HepG2 (cell line): ENCODE measurements around the gene MAN1A1. TPM values are rescaled to one million over a fixed set of nuclear protein-coding genes. Genes with fewer than 3 reads are reported as not detected.
A peak's percentile ranks its signal among the peaks of the same experiment; 100 is the strongest.

Experiments used
- ARID2 ChIP-seq: sonication (generic); formaldehyde crosslinking; IDR thresholded peaks from 2 replicates; pipeline ENCODE4 v1.8.1; 2022; ENCODE audit warnings: mild to moderate bottlenecking, missing genetic modification reagents, borderline replicate concordance
- ATF1 ChIP-seq: IDR thresholded peaks from 2 replicates; pipeline ENCODE4 v1.6.1; 2016; ENCODE audit warnings: mild to moderate bottlenecking, control low read depth
- CBFB ChIP-seq: sonication (generic); formaldehyde crosslinking; IDR thresholded peaks from 2 replicates; pipeline ENCODE4 v1.4.0; 2020; ENCODE audit warnings: missing genetic modification reagents
- FIP1L1 ChIP-seq: fragments of 200-400 bp; formaldehyde crosslinking; IDR thresholded peaks from 2 replicates; pipeline ENCODE4 v1.6.1; 2018; ENCODE audit warnings: low read depth, mild to moderate bottlenecking, low read length, moderate library complexity, borderline replicate concordance; ENCODE audit not compliant: insufficient read depth
- FOXK2 ChIP-seq: fragments of 450-650 bp; IDR thresholded peaks from 2 replicates; pipeline ENCODE4 v1.6.1; 2016
- GABPA ChIP-seq, 2 experiments: IDR thresholded peaks; 2 replicates each; pipeline ENCODE4 v1.6.1; 2011 to 2016; ENCODE audit warnings: low read depth in 2 of 2, low read length in 1 of 2, missing biosample characterization in 1 of 2, missing genetic modification characterization in 1 of 2
- GPN1 ChIP-seq: sonication (generic); formaldehyde crosslinking; IDR thresholded peaks from 2 replicates; pipeline ENCODE4 v1.5.1; 2020; ENCODE audit warnings: missing genetic modification reagents, borderline replicate concordance
- HES4 ChIP-seq: sonication (generic); formaldehyde crosslinking; IDR thresholded peaks from 2 replicates; pipeline ENCODE4 v1.9.0; 2021; ENCODE audit warnings: mild to moderate bottlenecking, missing genetic modification reagents, borderline replicate concordance
- JDP2 ChIP-seq: sonication (generic); formaldehyde crosslinking; IDR thresholded peaks from 2 replicates; pipeline ENCODE4 v1.8.1; 2022; ENCODE audit warnings: missing genetic modification reagents, borderline replicate concordance
- MEF2D ChIP-seq: sonication (generic); formaldehyde crosslinking; IDR thresholded peaks from 2 replicates; pipeline ENCODE4 v1.5.1; 2020; ENCODE audit warnings: mild to moderate bottlenecking, missing genetic modification reagents
- NFIC ChIP-seq: IDR thresholded peaks from 2 replicates; pipeline ENCODE4 v1.6.1; 2012; ENCODE audit warnings: mild to moderate bottlenecking, low read length, inconsistent platforms
- TARDBP ChIP-seq: sonication (generic); formaldehyde crosslinking; IDR thresholded peaks from 2 replicates; pipeline ENCODE4 v1.8.0; 2022; ENCODE audit warnings: mild to moderate bottlenecking, missing genetic modification reagents
- THAP11 ChIP-seq: IDR thresholded peaks from 2 replicates; pipeline ENCODE4 v1.6.1; 2016; ENCODE audit warnings: missing biosample characterization, missing genetic modification reagents
- ZBTB20 ChIP-seq: sonication (generic); formaldehyde crosslinking; IDR thresholded peaks from 2 replicates; pipeline ENCODE4 v1.8.1; 2023; ENCODE audit warnings: missing genetic modification reagents, low read depth, mild to moderate bottlenecking, borderline replicate concordance
- ZC3H13 ChIP-seq: sonication (generic); formaldehyde crosslinking; IDR thresholded peaks from 2 replicates; pipeline ENCODE4 v1.8.1; 2023; ENCODE audit warnings: mild to moderate bottlenecking, missing genetic modification reagents, moderate library complexity
- ZNF207 ChIP-seq: fragments of 450-650 bp; IDR thresholded peaks from 2 replicates; pipeline ENCODE4 v1.6.1; 2016; ENCODE audit warnings: antibody characterized with exemption, borderline replicate concordance
- polyA plus RNA-seq, 8 experiments: library from polyadenylated mRNA; depleted of rRNA in 3 of 8; stranded (reverse) in 7 of 8; unstranded in 1 of 8; fragments of >200 nt; fragmentation: Illumina TruSeq in 4 of 8; extraction: Trizol in 4 of 8; gene quantifications; 2 replicates each; pipeline versions ENCODE4 v1.2.1 to v1.2.3, GENCODE V29; 2011 to 2016; ENCODE audit warnings: low read depth in 4 of 8, missing spikeins in 1 of 8, mixed read lengths in 1 of 8; ENCODE audit not compliant: insufficient read depth in 1 of 8
- total RNA-seq, 5 experiments: library from RNA; depleted of rRNA; stranded (reverse); fragments of >200 nt; fragmentation: Illumina TruSeq; extraction: Trizol; gene quantifications; 2 replicates each; pipeline ENCODE4 v1.2.3, GENCODE V29; 2016; ENCODE audit warnings: low read depth in 1 of 5
- TF ChIP-seq, protein P1 (sequence below): sonication (generic); formaldehyde crosslinking; IDR thresholded peaks from 2 replicates; pipeline ENCODE4 v1.4.0; 2020; ENCODE audit warnings: missing genetic modification reagents, mild to moderate bottlenecking, borderline replicate concordance
- TF ChIP-seq, protein P2 (sequence below): sonication (generic); formaldehyde crosslinking; IDR thresholded peaks from 2 replicates; pipeline ENCODE4 v1.9.0; 2021; ENCODE audit warnings: missing genetic modification reagents, mild to moderate bottlenecking, borderline replicate concordance
- TF ChIP-seq, protein P3 (sequence below): sonication (generic); formaldehyde crosslinking; conservative IDR thresholded peaks from 2 replicates; pipeline ENCODE4 v1.8.1; 2023; ENCODE audit warnings: missing genetic modification reagents
- TF ChIP-seq, protein P4 (sequence below): IDR thresholded peaks from 2 replicates; pipeline ENCODE4 v1.6.1; 2016; ENCODE audit warnings: low read depth, borderline replicate concordance
- TF ChIP-seq, protein P5 (sequence below), 2 experiments: sonication (generic) in 1 of 2; formaldehyde crosslinking in 1 of 2; IDR thresholded peaks; 2 replicates each; pipeline versions ENCODE4 v1.4.0 to v1.6.1; 2018 to 2020; ENCODE audit warnings: missing genetic modification reagents in 2 of 2, borderline replicate concordance in 1 of 2, low read depth in 1 of 2, mild to moderate bottlenecking in 1 of 2, missing biosample characterization in 1 of 2

Gene MAN1A1
- total and polyA plus RNA-seq, 2 of the 13 experiments (the other 11 are each of a cell fraction or from before 2014, with no cell fraction given) = 156 to 236 TPM

DNA sequence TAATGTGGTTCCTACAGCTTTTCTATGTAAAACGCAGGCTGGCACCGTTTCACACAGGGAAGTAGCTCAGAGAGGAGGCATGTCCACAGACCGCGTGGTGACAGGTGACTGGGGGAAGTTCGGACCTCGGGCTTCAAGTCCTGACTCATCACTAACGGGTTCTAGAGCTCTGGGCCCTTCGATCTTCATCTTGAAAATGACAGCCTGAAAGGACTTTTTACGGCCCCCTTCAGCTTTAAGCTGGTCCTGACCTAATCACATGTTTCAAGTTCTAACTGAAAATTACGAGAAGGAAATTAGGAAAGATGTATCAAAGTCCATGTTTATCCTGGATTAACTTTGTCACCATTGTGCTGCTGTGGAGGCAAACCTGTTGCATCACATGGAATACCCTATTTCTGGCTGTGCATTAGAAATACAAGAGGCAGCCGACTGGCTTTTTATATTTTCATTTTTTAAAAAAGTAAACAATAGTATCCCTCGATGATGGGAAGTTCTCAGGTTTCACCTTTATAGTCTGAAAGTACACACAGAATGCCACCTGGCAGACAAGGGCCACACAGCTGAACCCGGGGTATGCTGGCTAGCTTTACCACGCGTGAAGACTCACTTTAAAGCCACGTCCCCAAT lies 2.0 kb downstream of the MAN1A1 start (continued):
- TF ChIP-seq, protein P1, sequence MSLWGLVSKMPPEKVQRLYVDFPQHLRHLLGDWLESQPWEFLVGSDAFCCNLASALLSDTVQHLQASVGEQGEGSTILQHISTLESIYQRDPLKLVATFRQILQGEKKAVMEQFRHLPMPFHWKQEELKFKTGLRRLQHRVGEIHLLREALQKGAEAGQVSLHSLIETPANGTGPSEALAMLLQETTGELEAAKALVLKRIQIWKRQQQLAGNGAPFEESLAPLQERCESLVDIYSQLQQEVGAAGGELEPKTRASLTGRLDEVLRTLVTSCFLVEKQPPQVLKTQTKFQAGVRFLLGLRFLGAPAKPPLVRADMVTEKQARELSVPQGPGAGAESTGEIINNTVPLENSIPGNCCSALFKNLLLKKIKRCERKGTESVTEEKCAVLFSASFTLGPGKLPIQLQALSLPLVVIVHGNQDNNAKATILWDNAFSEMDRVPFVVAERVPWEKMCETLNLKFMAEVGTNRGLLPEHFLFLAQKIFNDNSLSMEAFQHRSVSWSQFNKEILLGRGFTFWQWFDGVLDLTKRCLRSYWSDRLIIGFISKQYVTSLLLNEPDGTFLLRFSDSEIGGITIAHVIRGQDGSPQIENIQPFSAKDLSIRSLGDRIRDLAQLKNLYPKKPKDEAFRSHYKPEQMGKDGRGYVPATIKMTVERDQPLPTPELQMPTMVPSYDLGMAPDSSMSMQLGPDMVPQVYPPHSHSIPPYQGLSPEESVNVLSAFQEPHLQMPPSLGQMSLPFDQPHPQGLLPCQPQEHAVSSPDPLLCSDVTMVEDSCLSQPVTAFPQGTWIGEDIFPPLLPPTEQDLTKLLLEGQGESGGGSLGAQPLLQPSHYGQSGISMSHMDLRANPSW = no peak
- TF ChIP-seq FIP1L1 = no peak
- TF ChIP-seq JDP2 = peak; percentile 55; the same call in 1 of the 2 replicates
- TF ChIP-seq, protein P2, sequence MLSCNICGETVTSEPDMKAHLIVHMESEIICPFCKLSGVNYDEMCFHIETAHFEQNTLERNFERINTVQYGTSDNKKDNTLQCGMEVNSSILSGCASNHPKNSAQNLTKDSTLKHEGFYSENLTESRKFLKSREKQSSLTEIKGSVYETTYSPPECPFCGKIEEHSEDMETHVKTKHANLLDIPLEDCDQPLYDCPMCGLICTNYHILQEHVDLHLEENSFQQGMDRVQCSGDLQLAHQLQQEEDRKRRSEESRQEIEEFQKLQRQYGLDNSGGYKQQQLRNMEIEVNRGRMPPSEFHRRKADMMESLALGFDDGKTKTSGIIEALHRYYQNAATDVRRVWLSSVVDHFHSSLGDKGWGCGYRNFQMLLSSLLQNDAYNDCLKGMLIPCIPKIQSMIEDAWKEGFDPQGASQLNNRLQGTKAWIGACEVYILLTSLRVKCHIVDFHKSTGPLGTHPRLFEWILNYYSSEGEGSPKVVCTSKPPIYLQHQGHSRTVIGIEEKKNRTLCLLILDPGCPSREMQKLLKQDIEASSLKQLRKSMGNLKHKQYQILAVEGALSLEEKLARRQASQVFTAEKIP (CRISPR knock-in tag) = no peak
- peak; percentile 80 for TF ChIP-seq THAP11
- no peak for TF ChIP-seq ZNF207
- TF ChIP-seq MEF2D = peak; percentile 77; the same call in 1 of the 2 replicates
- TF ChIP-seq HES4 (CRISPR knock-in tag) = no peak
- TF ChIP-seq ARID2 (CRISPR knock-in tag) = no peak
- TF ChIP-seq, protein P3, sequence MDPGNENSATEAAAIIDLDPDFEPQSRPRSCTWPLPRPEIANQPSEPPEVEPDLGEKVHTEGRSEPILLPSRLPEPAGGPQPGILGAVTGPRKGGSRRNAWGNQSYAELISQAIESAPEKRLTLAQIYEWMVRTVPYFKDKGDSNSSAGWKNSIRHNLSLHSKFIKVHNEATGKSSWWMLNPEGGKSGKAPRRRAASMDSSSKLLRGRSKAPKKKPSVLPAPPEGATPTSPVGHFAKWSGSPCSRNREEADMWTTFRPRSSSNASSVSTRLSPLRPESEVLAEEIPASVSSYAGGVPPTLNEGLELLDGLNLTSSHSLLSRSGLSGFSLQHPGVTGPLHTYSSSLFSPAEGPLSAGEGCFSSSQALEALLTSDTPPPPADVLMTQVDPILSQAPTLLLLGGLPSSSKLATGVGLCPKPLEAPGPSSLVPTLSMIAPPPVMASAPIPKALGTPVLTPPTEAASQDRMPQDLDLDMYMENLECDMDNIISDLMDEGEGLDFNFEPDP = no peak
- 0 out of 2 replicates have a peak, but pooled peaks have one; percentile 48 for TF ChIP-seq CBFB (CRISPR knock-in tag)
- TF ChIP-seq ATF1 (CRISPR knock-in tag) = peak; percentile 68; the same call in 1 of the 2 replicates
- TF ChIP-seq GABPA (IDR thresholded peaks at IDR 0.05; ENCODE audit: low read depth, low read length) = no peak
- TF ChIP-seq GABPA (CRISPR knock-in tag; IDR thresholded peaks at IDR 0.05; ENCODE audit: low read depth) = peak; percentile 48
- TF ChIP-seq ZC3H13 = peak; percentile 92
- peak; percentile 73; the same call in 1 of the 2 replicates for TF ChIP-seq TARDBP (CRISPR knock-in tag)
- TF ChIP-seq FOXK2 = peak; percentile 82
- TF ChIP-seq ZBTB20 (CRISPR knock-in tag) = no peak; the same call in 1 of the 2 replicates
- TF ChIP-seq GPN1 (CRISPR knock-in tag) = no peak
- TF ChIP-seq, protein P4, sequence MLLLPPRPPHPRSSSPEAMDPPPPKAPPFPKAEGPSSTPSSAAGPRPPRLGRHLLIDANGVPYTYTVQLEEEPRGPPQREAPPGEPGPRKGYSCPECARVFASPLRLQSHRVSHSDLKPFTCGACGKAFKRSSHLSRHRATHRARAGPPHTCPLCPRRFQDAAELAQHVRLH (CRISPR knock-in tag) = peak; percentile 5; the same call in 1 of the 2 replicates
- TF ChIP-seq NFIC = peak; percentile 89
- TF ChIP-seq, protein P5, sequence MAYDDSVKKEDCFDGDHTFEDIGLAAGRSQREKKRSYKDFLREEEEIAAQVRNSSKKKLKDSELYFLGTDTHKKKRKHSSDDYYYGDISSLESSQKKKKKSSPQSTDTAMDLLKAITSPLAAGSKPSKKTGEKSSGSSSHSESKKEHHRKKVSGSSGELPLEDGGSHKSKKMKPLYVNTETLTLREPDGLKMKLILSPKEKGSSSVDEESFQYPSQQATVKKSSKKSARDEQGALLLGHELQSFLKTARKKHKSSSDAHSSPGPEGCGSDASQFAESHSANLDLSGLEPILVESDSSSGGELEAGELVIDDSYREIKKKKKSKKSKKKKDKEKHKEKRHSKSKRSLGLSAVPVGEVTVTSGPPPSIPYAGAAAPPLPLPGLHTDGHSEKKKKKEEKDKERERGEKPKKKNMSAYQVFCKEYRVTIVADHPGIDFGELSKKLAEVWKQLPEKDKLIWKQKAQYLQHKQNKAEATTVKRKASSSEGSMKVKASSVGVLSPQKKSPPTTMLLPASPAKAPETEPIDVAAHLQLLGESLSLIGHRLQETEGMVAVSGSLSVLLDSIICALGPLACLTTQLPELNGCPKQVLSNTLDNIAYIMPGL (CRISPR knock-in tag; IDR thresholded peaks at IDR 0.05; ENCODE audit: borderline replicate concordance in 1 of 2, low read depth in 1 of 2) = peak in 1 of 2 experiments; percentile 70; a peak in 1 of 4 replicates
